K562 (cell line): ENCODE measurements around the gene ANP32B. TPM values are rescaled to one million over a fixed set of nuclear protein-coding genes. Genes with fewer than 3 reads are reported as not detected.

ENCODE experiments used
- ATF2 ChIP-seq: sonication (generic); formaldehyde crosslinking; IDR thresholded peaks from 2 replicates; pipeline ENCODE4 v1.8.1; 2022; ENCODE audit warnings: missing genetic modification reagents
- CSDE1 ChIP-seq, 2 experiments: fragments of 450-650 bp; IDR thresholded peaks; 2 replicates each; pipeline ENCODE4 v1.6.1; 2016; ENCODE audit warnings: mild to moderate bottlenecking in 1 of 2
- GTF2F1 ChIP-seq: IDR thresholded peaks from 2 replicates; pipeline ENCODE4 v1.6.1; 2011; ENCODE audit warnings: low read depth, low read length, improper control_type of control experiment
- LCOR ChIP-seq: sonication (generic); formaldehyde crosslinking; IDR thresholded peaks from 2 replicates; pipeline ENCODE4 v1.8.0; 2022; ENCODE audit warnings: mild to moderate bottlenecking, missing genetic modification reagents
- NR0B1 ChIP-seq: fragments of 450-650 bp; IDR thresholded peaks from one replicate; pipeline ENCODE4 v1.6.1; 2018; ENCODE audit warnings: mild to moderate bottlenecking, moderate library complexity; ENCODE audit not compliant: partially characterized antibody
- SMAD2 ChIP-seq: fragments of 150-350 bp; IDR thresholded peaks from 2 replicates; pipeline ENCODE4 v1.6.1; 2014; ENCODE audit warnings: low read depth, mild to moderate bottlenecking, low read length
- STAG1 ChIP-seq: sonication (generic); formaldehyde crosslinking; IDR thresholded peaks from 2 replicates; pipeline ENCODE4 v1.5.0; 2020; ENCODE audit warnings: missing genetic modification reagents, borderline replicate concordance
- SUPT5H ChIP-seq: fragments of 450-650 bp; IDR thresholded peaks from 2 replicates; pipeline ENCODE4 v1.6.1; 2016
- TFE3 ChIP-seq: fragments of 450-650 bp; formaldehyde crosslinking; IDR thresholded peaks from 2 replicates; pipeline ENCODE4 v1.4.0; 2020; ENCODE audit warnings: mild to moderate bottlenecking, mixed read lengths
- ZNF282 ChIP-seq: sonication (generic); formaldehyde crosslinking; IDR thresholded peaks from 2 replicates; pipeline ENCODE4 v1.8.1; 2023; ENCODE audit warnings: missing genetic modification reagents
- ZNF318 ChIP-seq, 2 experiments: fragments of 450-650 bp; IDR thresholded peaks; 2 replicates each; pipeline ENCODE4 v1.6.1; 2016; ENCODE audit warnings: mild to moderate bottlenecking in 2 of 2, borderline replicate concordance in 1 of 2, low read depth in 1 of 2, moderate library complexity in 1 of 2
- ZNF398 ChIP-seq: fragments of 250-450 bp; sonication (Bioruptor Pico); IDR thresholded peaks from 2 replicates; pipeline ENCODE4 v1.8.0; 2021; ENCODE audit warnings: moderate library complexity, mild to moderate bottlenecking, inconsistent platforms
- ZSCAN32 ChIP-seq: fragments of 450-650 bp; formaldehyde crosslinking; IDR thresholded peaks from 2 replicates; pipeline ENCODE4 v1.4.0; 2020; ENCODE audit warnings: mild to moderate bottlenecking, moderate library complexity
- polyA plus RNA-seq, 8 experiments: library from polyadenylated mRNA; depleted of rRNA in 4 of 8; stranded (reverse) in 5 of 8; unstranded in 3 of 8; fragments of >200 nt; fragmentation: Nextera tagmentation in 2 of 8; fragmentation: Illumina TruSeq in 1 of 8; extraction: Ambion mirVana in 2 of 8; extraction: Trizol in 1 of 8; gene quantifications; 2 replicates each; pipeline versions ENCODE4 v1.2.1 to v1.2.3, GENCODE V29; 2011 to 2014; ENCODE audit warnings: inconsistent platforms in 1 of 8, missing spikeins in 1 of 8
- total RNA-seq, 7 experiments: library from RNA; depleted of rRNA in 6 of 7; stranded (reverse); fragments of >200 nt in 6 of 7; fragmentation: Illumina TruSeq in 2 of 7; extraction: Trizol in 2 of 7; gene quantifications; 2 replicates each; pipeline versions ENCODE4 v1.2.1 to v1.2.3, GENCODE V29; 2011 to 2021; ENCODE audit warnings: low replicate concordance in 1 of 7

Gene ANP32B
- total and polyA plus RNA-seq, 9 of the 15 experiments (the other 6 are each of a cell fraction or from before 2014, with no cell fraction given): 68.9 to 815 (median 141) TPM

GRCh38 chr9:97983589-97984187, 547 bp downstream of the ANP32B start (continued):
- TF ChIP-seq ZNF318 (IDR thresholded peaks at IDR 0.05; ENCODE audit: borderline replicate concordance in 1 of 2, low read depth in 1 of 2) (no peak), ATF2 (no peak), GTF2F1 (no peak), STAG1 (CRISPR knock-in tag) (no peak), CSDE1 (IDR thresholded peaks at IDR 0.05) (no peak), TFE3 (CRISPR knock-in tag) (no peak), SMAD2 (no peak), ZNF282 (CRISPR knock-in tag) (no peak), ZSCAN32 (CRISPR knock-in tag) (no peak), LCOR (no peak), NR0B1 (no peak), ZNF398 (CRISPR knock-in tag) (no peak), SUPT5H (peak; percentile 23)
